Measurements from ENCODE around the gene MAZ.
"Not testable (repeated sequence)": the region's sequence is repeated elsewhere in the genome, so short reads cannot be mapped to it uniquely, and the experiment has no call there.

MAZ gene

GRCh38 chr16:29806099-29806579 is at the start of gene MAZ:
Gene MAZ, plus strand, starts transcription at chr16:29806529. Its CDS starts 173 bp downstream, at chr16:29806702.
- no peak for DNase-seq

GRCh38 chr16:29756654-29757053 is 49.7 kb upstream of the MAZ start:
- DNase-seq: no peak

GRCh38 chr16:29757086-29757485 is 49.2 kb upstream of the MAZ start:
- not testable (repeated sequence) for DNase-seq

GRCh38 chr16:29757950-29758466 is 48.3 kb upstream of the MAZ start:
- DNase-seq: no peak

GRCh38 chr16:29760567-29761279 is 45.6 kb upstream of the MAZ start:
- no peak for DNase-seq

GRCh38 chr16:29761280-29761651 is 45.1 kb upstream of the MAZ start:
- DNase-seq: not testable (repeated sequence)

GRCh38 chr16:29761882-29762281 is 44.4 kb upstream of the MAZ start:
- no peak for DNase-seq

GRCh38 chr16:29763326-29763725 is 43.0 kb upstream of the MAZ start:
- DNase-seq: no peak

GRCh38 chr16:29765167-29766032 is 40.9 kb upstream of the MAZ start:
- DNase-seq: no peak

- no peak for DNase-seq
These were observed 39.8 kb upstream of the MAZ start for GRCh38 chr16:29766571-29766970.

- no peak for DNase-seq
These were observed 39.3 kb upstream of the MAZ start for GRCh38 chr16:29767062-29767461.

GRCh38 chr16:29769507-29769906 is 36.8 kb upstream of the MAZ start:
- DNase-seq: no peak

GRCh38 chr16:29770250-29770929 is 35.9 kb upstream of the MAZ start:
- DNase-seq: no peak

GRCh38 chr16:29772330-29772729 is 34.0 kb upstream of the MAZ start:
- DNase-seq: not testable (repeated sequence)

GRCh38 chr16:29774730-29775129 is 31.6 kb upstream of the MAZ start:
- no peak for DNase-seq

- DNase-seq: no peak
These were observed 30.5 kb upstream of the MAZ start for GRCh38 chr16:29775742-29776408.

GRCh38 chr16:29777576-29778350 is 28.6 kb upstream of the MAZ start, which contains the start of gene ZG16:
Gene ZG16, plus strand, starts transcription at chr16:29778256. Its CDS starts 1,011 bp downstream, at chr16:29779267.
- no peak for DNase-seq

- DNase-seq: no peak
These were observed 26.9 kb upstream of the MAZ start for GRCh38 chr16:29779474-29779873.

GRCh38 chr16:29783094-29783953 is 23.0 kb upstream of the MAZ start:
- not testable (repeated sequence) for DNase-seq

- no peak for DNase-seq
These were observed 22.2 kb upstream of the MAZ start for GRCh38 chr16:29784157-29784556.

Data from femur (tissue), 1 donor.